GM13977 (cell line): ENCODE results near the gene ENPP1.

Experiments used
- DNase-seq: peaks from one replicate; pipeline ENCODE4 v3.0.0; 2012; ENCODE audit warnings: low spot score
- CTCF ChIP-seq: IDR thresholded peaks from 2 replicates; pipeline ENCODE4 v1.5.1; 2012; ENCODE audit warnings: mild to moderate bottlenecking, control low read depth; ENCODE audit not compliant: insufficient read depth; ENCODE audit errors: extremely low read depth, missing control alignments
- in situ Hi-C: fragments of 300-500 bp; cut with MboI; formaldehyde crosslinking; loops from one replicate; pipeline ENCODE4 v1.12.0; 2022; ENCODE audit warnings: low sequenced_read_pairs, low pct_unique_long_range_greater_than_20kb, mixed read lengths, inconsistent platforms; ENCODE audit not compliant: unreplicated experiment

Gene ENPP1

DNA sequence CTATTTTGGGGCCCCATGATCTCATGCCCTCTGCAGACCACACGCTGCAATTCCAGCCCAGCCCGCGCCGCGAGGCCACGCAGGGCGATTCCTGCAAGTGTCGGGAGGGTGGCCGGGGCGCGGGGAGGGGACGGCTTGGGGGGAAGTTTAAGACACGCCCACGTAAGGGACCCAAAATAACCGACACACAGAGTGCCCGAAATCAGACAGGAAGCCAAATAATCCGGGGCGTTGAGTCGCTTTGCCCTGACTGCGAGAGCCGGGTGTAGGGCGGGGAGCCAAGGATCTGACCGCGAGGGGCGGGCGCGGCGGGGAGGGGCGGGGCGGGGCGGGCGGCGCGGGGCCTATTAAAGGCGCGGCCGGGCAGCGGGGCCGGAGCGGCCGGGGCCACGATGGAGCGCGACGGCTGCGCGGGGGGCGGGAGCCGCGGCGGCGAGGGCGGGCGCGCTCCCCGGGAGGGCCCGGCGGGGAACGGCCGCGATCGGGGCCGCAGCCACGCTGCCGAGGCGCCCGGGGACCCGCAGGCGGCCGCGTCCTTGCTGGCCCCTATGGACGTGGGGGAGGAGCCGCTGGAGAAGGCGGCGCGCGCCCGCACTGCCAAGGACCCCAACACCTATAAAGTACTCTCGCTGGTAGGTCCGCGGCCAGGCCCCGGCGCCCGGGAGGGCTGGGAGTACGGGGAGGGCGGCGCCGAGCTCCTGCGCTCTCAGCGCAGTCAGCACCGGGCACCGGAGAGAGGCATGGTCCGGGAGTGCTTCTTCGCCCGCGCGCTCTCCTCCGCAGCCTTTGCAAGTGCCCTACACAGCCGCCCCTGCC lies at the start of gene ENPP1:
Gene ENPP1 (plus strand): TSS at position 377 of the 816 bp plus-strand sequence. CDS start 16 bp downstream, at position 393.
- peak; percentile 42 for DNase-seq
- in situ Hi-C loops = no loop called here
- no peak for TF ChIP-seq CTCF

- no peak for DNase-seq
These were observed 48.9 kb upstream of the ENPP1 start for GRCh38 chr6:131758920-131759319.

DNA sequence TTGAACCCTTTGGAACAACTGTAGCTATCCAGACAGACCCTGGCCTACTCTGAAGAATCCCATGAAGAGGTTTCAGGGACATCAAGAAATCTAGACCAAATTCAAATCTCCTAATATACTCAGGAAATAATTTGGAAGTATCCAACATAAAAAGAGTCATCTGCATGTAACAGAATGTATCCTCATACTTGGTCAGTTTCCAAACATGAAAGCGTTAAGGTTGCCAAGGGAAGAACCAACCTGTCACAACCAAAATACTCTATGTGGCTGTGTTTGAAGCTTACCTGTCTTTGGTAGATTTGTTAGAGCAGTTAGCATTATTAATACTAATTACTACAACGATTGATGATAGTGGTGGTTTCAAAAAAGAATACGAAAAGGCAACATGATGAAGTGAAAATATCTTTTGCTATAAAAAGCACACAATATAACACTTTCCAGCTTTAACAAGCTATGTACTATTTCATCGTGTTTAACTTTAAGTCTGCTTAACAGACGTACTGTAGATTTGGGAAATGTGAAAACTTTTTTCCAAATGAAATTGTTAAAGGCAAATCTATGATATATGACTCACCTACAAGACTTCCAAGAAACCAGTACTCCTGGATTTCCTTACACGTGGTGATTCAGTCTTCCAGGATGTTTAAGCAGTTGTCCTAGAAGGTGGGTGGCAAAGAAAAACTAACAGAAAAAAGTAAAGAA lies 46.6 kb upstream of the ENPP1 start:
- DNase-seq = no peak
- in situ Hi-C loops = no loop called here
- TF ChIP-seq CTCF = no peak

More at GRCh38 chr6:131758920-131759319, 48.9 kb upstream of the ENPP1 start:
- TF ChIP-seq CTCF = no peak
- in situ Hi-C loops = no loop called here

DNA sequence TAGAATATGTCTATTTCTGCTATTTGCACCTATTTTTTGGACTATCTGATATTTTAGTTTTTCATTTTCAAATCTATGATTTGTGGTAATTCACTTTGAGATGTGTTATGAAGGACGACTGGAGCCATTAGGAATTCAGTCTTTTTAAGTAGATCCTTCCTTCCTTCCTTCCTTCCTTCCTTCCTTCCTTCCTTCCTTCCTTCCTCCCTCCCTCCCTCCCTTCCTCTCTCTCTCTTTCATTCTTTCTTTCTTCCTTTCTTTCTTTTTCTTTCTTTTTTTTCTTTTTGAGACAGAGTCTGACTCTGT lies 46.1 kb upstream of the ENPP1 start:
- DNase-seq = no peak
- in situ Hi-C loops = no loop called here
- no peak for TF ChIP-seq CTCF

- no peak for TF ChIP-seq CTCF
- in situ Hi-C loops = no loop called here
- DNase-seq = no peak
These were observed 44.8 kb upstream of the ENPP1 start for GRCh38 chr6:131762984-131763383.

DNA sequence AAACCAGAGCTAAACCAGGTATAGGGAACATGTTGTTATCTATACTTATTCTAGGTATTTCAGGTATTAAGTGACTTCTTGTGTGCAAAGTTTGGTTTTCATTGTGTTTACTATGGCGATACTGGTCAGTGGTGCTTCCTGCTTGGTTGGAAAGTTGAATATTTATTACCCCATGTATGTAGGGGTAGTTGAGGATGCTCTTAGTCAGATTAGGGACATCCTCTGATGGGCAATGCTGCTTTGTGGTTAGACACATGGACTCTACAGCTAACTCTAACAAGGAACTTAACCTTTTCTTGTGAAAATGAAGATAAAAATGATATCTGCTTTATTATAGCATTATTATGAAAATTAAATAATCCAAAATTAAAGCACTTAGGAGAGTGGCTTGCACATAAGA lies 44.1 kb upstream of the ENPP1 start:
- in situ Hi-C loops = no loop called here
- no peak for DNase-seq
- no peak for TF ChIP-seq CTCF
